ENCODE data around the gene SYT3.

DNA sequence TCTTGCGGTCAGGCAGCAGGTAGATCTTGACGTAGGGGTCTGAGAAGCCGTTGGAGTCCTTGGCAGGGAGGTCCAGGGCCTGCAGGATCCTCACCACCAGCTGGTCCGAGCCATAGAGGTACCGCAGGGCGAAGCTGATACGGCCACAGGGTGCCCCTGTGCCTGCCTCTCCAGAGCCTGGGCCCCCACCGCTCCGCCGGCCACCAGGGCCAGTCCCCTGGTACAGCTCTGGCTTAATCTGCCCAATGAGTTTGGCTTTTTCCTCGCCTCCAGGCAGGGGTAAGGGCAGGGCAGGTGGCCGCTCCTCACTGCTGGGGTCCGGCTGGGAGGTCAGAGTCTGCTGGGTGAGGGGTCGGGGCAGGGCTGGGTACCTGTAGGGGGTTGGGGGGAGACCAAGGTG, 9.9 kb downstream of the SYT3 start:
- TF ChIP-seq, protein P1, sequence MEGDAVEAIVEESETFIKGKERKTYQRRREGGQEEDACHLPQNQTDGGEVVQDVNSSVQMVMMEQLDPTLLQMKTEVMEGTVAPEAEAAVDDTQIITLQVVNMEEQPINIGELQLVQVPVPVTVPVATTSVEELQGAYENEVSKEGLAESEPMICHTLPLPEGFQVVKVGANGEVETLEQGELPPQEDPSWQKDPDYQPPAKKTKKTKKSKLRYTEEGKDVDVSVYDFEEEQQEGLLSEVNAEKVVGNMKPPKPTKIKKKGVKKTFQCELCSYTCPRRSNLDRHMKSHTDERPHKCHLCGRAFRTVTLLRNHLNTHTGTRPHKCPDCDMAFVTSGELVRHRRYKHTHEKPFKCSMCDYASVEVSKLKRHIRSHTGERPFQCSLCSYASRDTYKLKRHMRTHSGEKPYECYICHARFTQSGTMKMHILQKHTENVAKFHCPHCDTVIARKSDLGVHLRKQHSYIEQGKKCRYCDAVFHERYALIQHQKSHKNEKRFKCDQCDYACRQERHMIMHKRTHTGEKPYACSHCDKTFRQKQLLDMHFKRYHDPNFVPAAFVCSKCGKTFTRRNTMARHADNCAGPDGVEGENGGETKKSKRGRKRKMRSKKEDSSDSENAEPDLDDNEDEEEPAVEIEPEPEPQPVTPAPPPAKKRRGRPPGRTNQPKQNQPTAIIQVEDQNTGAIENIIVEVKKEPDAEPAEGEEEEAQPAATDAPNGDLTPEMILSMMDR (conservative IDR thresholded peaks at IDR 0.05) = no peak
- no peak for TF ChIP-seq ZFX (IDR thresholded peaks at IDR 0.05)

All from C4-2B (cell line).